Measurements from ENCODE around the gene ZDHHC11. TPM values are rescaled to one million over a fixed set of nuclear protein-coding genes. Genes with fewer than 3 reads are reported as not detected.

The ZDHHC11 gene
- polyA plus RNA-seq, 1 donor (not counting 4 experiments of a cell fraction or from before 2014, with no cell fraction given) = 0.33 TPM

- no peak overlapping the region for H3K4me2 ChIP-seq (ENCODE audit: control insufficient read depth, extremely low read depth, insufficient read depth, low read depth, low read length)
- no peak overlapping the region for H3K27ac ChIP-seq (ENCODE audit: control insufficient read depth, insufficient read depth, low read length)
- no peaks in the 10 kb centered on the region for H3K79me2 ChIP-seq (ENCODE audit: control insufficient read depth, insufficient read depth, low read length)
- peaks cover 3% of the 10 kb centered on the region for H4K20me1 ChIP-seq (ENCODE audit: control insufficient read depth, extremely low read depth, insufficient read depth, low read length)
- H3K4me3 ChIP-seq (ENCODE audit: control insufficient read depth in 2 of 3, extremely low read depth in 1 of 3, insufficient read depth in 2 of 3, low read depth in 1 of 3, low read length in 3 of 3) = no peak overlapping the region
- H3K9ac ChIP-seq (ENCODE audit: control insufficient read depth, extremely low read depth, insufficient read depth, low read length) = no peak overlapping the region
- H3K27me3 ChIP-seq (ENCODE audit: control insufficient read depth, extremely low read depth, insufficient read depth, low read length) = no peaks in the 10 kb centered on the region
- DNase-seq (ENCODE audit: low read depth, low spot score) (no peak), FAIRE-seq (no peak)
- TF ChIP-seq CTCF (optimal IDR thresholded peaks at IDR 0.05 in 1 of 3, IDR thresholded peaks at IDR 0.05 in 1 of 3, conservative IDR thresholded peaks at IDR 0.05 in 1 of 3; ENCODE audit: extremely low read depth in 1 of 3, insufficient read depth in 2 of 3, low read length in 3 of 3) = no peak
- TF ChIP-seq EZH2 (IDR thresholded peaks at IDR 0.05; ENCODE audit: low read length) = no peak
- H3K4me1 ChIP-seq (ENCODE audit: control insufficient read depth, extremely low read depth, insufficient read depth, low read length) = no peaks in the 10 kb centered on the region
- peaks cover 36 to 49% of the 10 kb centered on the region in 2 experiments for H3K36me3 ChIP-seq (ENCODE audit: control insufficient read depth in 2 of 2, extremely low read depth in 1 of 2, insufficient read depth in 2 of 2, low read length in 2 of 2)
- dilution Hi-C loops (cut with MboI; ENCODE audit: extremely low pct_ligation_motif_present, low sequenced_read_pairs) = no loop called here
- no peak overlapping the region for H2AFZ ChIP-seq (ENCODE audit: control insufficient read depth, low read length)
- no peaks in the 10 kb centered on the region for H3K9me3 ChIP-seq (ENCODE audit: control insufficient read depth, low read depth, low read length)
- H3K9me1 ChIP-seq (ENCODE audit: control insufficient read depth, extremely low read depth, insufficient read depth, low read length) = no peaks in the 10 kb centered on the region
Measured at GRCh38 chr5:868428-869135, 17.8 kb upstream of the ZDHHC11 start.

GRCh38 chr5:867300-867870 lies 16.6 kb upstream of the ZDHHC11 start:
- peaks cover 7% of the 10 kb centered on the region for H4K20me1 ChIP-seq (ENCODE audit: control insufficient read depth, extremely low read depth, insufficient read depth, low read length)
- no peaks in the 10 kb centered on the region for H3K79me2 ChIP-seq (ENCODE audit: control insufficient read depth, insufficient read depth, low read length)
- no peak overlapping the region for H3K9ac ChIP-seq (ENCODE audit: control insufficient read depth, extremely low read depth, insufficient read depth, low read length)
- H3K4me1 ChIP-seq (ENCODE audit: control insufficient read depth, extremely low read depth, insufficient read depth, low read length) = no peaks in the 10 kb centered on the region
- peaks cover 37 to 51% of the 10 kb centered on the region in 2 experiments for H3K36me3 ChIP-seq (ENCODE audit: control insufficient read depth in 2 of 2, extremely low read depth in 1 of 2, insufficient read depth in 2 of 2, low read length in 2 of 2)
- no peaks in the 10 kb centered on the region for H3K27me3 ChIP-seq (ENCODE audit: control insufficient read depth, extremely low read depth, insufficient read depth, low read length)
- no peak overlapping the region for H3K4me3 ChIP-seq (ENCODE audit: control insufficient read depth in 2 of 3, extremely low read depth in 1 of 3, insufficient read depth in 2 of 3, low read depth in 1 of 3, low read length in 3 of 3)
- H3K4me2 ChIP-seq (ENCODE audit: control insufficient read depth, extremely low read depth, insufficient read depth, low read depth, low read length) = no peak overlapping the region
- no peak overlapping the region for H2AFZ ChIP-seq (ENCODE audit: control insufficient read depth, low read length)
- DNase-seq (ENCODE audit: low read depth, low spot score) (no peak), FAIRE-seq (no peak)
- no peaks in the 10 kb centered on the region for H3K9me1 ChIP-seq (ENCODE audit: control insufficient read depth, extremely low read depth, insufficient read depth, low read length)
- no peak for TF ChIP-seq EZH2 (IDR thresholded peaks at IDR 0.05; ENCODE audit: low read length)
- TF ChIP-seq CTCF (optimal IDR thresholded peaks at IDR 0.05 in 1 of 3, IDR thresholded peaks at IDR 0.05 in 1 of 3, conservative IDR thresholded peaks at IDR 0.05 in 1 of 3; ENCODE audit: extremely low read depth in 1 of 3, insufficient read depth in 2 of 3, low read length in 3 of 3) = no peak
- no peak overlapping the region for H3K27ac ChIP-seq (ENCODE audit: control insufficient read depth, insufficient read depth, low read length)
- H3K9me3 ChIP-seq (ENCODE audit: control insufficient read depth, low read depth, low read length) = no peaks in the 10 kb centered on the region
- dilution Hi-C loops (cut with MboI; ENCODE audit: extremely low pct_ligation_motif_present, low sequenced_read_pairs) = no loop called here

Measured in keratinocyte (primary cell).